ENCODE results near the gene SYNM. TPM values are rescaled to one million over a fixed set of nuclear protein-coding genes. Genes with fewer than 3 reads are reported as not detected.

SYNM gene
- total RNA-seq, 1 experiment from 2014 or later, result 2.6 TPM

DNA sequence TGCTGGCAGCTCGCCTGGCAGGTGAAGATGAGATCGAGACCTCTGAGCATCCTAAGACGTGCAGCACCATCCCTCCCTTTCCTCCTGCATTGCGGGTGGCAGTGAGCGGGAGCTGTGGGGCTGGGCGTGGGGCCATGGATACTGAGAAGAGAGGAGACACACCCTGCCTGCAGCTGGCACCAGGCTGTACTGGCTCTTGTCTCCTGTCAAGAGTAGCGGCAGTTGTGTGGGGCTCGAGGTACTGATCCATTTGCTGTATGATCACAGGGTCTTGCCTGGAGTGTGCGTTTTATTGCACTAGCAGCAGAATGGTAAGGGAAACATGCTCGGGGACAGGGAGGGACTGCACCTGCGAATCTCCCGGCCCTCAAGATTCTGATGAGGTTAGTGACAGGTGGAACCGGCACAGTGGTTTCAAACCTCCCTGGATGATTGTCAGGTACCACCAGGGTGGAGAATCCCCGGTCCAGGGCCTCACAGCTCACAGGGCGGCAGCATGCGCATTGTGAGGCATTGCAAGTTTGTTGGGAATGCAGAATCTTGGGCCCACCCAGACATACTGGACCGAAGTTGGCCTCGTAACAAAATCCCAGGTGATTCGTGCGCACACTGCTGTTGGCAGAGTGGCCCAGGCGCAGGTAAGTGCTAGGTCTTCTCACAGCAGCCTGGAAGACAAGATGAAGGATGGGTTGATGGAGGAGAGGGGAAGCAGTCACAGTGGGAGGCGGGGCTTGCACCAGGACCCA lies 14.1 kb downstream of the SYNM start:
- Histone ChIP-seq H3K27ac (ENCODE audit: low read depth, low read length, poor library complexity, severe bottlenecking) (no peak overlapping the region), H3K36me3 (ENCODE audit: insufficient read depth, low read length, poor library complexity, severe bottlenecking) (no peaks in the 10 kb centered on the region), H3K27me3 (replicated peaks; ENCODE audit: insufficient read depth, low read depth, low read length, poor library complexity) (no peaks in the 10 kb centered on the region), H3K9me3 (ENCODE audit: low read depth, low read length, poor library complexity, severe bottlenecking) (no peaks in the 10 kb centered on the region), H3K4me1 (ENCODE audit: insufficient read depth, low read length, poor library complexity, severe bottlenecking) (peaks cover 12% of the 10 kb centered on the region), H3K4me3 (ENCODE audit: low read depth, low read length, poor library complexity, severe bottlenecking) (no peak overlapping the region)
- no TSS peak for BruUV-seq (replicated peaks)
- intact Hi-C loops (cut with micrococcal nuclease; ENCODE audit: unreplicated experiment), result no loop called here
- no peak for TF ChIP-seq EZH2 (IDR thresholded peaks at IDR 0.05; ENCODE audit: borderline replicate concordance, low read depth, low read length, poor library complexity, severe bottlenecking)
- TF ChIP-seq, protein P1, sequence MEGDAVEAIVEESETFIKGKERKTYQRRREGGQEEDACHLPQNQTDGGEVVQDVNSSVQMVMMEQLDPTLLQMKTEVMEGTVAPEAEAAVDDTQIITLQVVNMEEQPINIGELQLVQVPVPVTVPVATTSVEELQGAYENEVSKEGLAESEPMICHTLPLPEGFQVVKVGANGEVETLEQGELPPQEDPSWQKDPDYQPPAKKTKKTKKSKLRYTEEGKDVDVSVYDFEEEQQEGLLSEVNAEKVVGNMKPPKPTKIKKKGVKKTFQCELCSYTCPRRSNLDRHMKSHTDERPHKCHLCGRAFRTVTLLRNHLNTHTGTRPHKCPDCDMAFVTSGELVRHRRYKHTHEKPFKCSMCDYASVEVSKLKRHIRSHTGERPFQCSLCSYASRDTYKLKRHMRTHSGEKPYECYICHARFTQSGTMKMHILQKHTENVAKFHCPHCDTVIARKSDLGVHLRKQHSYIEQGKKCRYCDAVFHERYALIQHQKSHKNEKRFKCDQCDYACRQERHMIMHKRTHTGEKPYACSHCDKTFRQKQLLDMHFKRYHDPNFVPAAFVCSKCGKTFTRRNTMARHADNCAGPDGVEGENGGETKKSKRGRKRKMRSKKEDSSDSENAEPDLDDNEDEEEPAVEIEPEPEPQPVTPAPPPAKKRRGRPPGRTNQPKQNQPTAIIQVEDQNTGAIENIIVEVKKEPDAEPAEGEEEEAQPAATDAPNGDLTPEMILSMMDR (conservative IDR thresholded peaks at IDR 0.05; ENCODE audit: low read depth, low read length), result no peak
- CTCF ChIA-PET, result no interaction called here
- no peak for DNase-seq (ENCODE audit: low spot score)
- POLR2A ChIA-PET (ENCODE audit: low non-redundant PET), result no interaction called here

DNA sequence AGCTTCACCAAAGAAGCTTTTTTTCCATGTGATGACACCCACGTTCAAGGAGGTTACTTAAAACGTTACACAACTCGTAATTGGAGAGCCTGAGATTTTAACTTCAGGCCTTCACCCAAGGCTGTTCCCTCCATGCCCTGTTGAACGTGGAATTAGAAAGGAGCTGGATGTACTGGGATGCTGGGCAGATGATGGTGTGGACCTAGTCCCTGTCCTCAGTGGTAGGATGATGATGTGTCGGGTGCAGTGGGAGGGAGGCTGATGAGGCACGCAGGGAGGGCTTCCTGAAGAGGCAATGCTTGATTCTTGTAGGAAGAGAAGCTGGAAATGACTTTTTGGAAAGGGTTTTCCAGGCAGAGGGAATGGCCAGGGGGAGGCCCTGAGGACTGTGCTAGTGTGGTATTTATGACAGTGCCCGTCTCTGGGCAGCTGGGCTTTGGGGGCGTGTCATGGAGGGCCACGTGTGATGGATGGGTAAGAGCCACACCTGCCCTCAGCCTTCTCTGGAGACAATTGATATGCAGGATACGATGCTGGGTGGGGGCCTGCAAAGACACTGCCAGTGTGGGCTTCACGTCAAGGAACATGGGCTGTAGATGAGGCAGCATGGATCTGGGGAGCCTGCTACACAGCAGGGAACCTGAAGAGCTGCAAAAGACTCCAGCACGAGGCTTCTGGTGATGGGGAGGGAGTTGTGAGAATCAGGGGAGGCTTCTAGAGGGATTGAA lies 15.3 kb downstream of the SYNM start:
- no TSS peak for BruUV-seq (replicated peaks)
- H3K27me3 ChIP-seq (replicated peaks; ENCODE audit: insufficient read depth, low read depth, low read length, poor library complexity), result no peaks in the 10 kb centered on the region
- H3K36me3 ChIP-seq (ENCODE audit: insufficient read depth, low read length, poor library complexity, severe bottlenecking), result no peaks in the 10 kb centered on the region
- intact Hi-C loops (cut with micrococcal nuclease; ENCODE audit: unreplicated experiment), result no loop called here
- TF ChIP-seq, protein P1 (conservative IDR thresholded peaks at IDR 0.05; ENCODE audit: low read depth, low read length), result no peak
- TF ChIP-seq EZH2 (IDR thresholded peaks at IDR 0.05; ENCODE audit: borderline replicate concordance, low read depth, low read length, poor library complexity, severe bottlenecking), result no peak
- H3K4me1 ChIP-seq (ENCODE audit: insufficient read depth, low read length, poor library complexity, severe bottlenecking), result peaks cover 18% of the 10 kb centered on the region
- ChIA-PET CTCF (no interaction called here), POLR2A (ENCODE audit: low non-redundant PET) (no interaction called here)
- no peaks in the 10 kb centered on the region for H3K9me3 ChIP-seq (ENCODE audit: low read depth, low read length, poor library complexity, severe bottlenecking)
- DNase-seq (ENCODE audit: low spot score), result no peak
- H3K27ac ChIP-seq (ENCODE audit: low read depth, low read length, poor library complexity, severe bottlenecking), result no peak overlapping the region
- no peak overlapping the region for H3K4me3 ChIP-seq (ENCODE audit: low read depth, low read length, poor library complexity, severe bottlenecking)

- CTCF ChIA-PET, result no interaction called here
- H3K27ac ChIP-seq (ENCODE audit: low read depth, low read length, poor library complexity, severe bottlenecking), result no peak overlapping the region
- BruUV-seq (replicated peaks), result no TSS peak
- H3K4me3 ChIP-seq (ENCODE audit: low read depth, low read length, poor library complexity, severe bottlenecking), result no peak overlapping the region
- H3K27me3 ChIP-seq (replicated peaks; ENCODE audit: insufficient read depth, low read depth, low read length, poor library complexity), result no peaks in the 10 kb centered on the region
- POLR2A ChIA-PET (ENCODE audit: low non-redundant PET), result no interaction called here
- peaks cover 18% of the 10 kb centered on the region for H3K4me1 ChIP-seq (ENCODE audit: insufficient read depth, low read length, poor library complexity, severe bottlenecking)
- H3K9me3 ChIP-seq (ENCODE audit: low read depth, low read length, poor library complexity, severe bottlenecking), result no peaks in the 10 kb centered on the region
- no peak for DNase-seq (ENCODE audit: low spot score)
- TF ChIP-seq, protein P1 (conservative IDR thresholded peaks at IDR 0.05; ENCODE audit: low read depth, low read length), result no peak
- TF ChIP-seq EZH2 (IDR thresholded peaks at IDR 0.05; ENCODE audit: borderline replicate concordance, low read depth, low read length, poor library complexity, severe bottlenecking), result no peak
- intact Hi-C loops (cut with micrococcal nuclease; ENCODE audit: unreplicated experiment), result no loop called here
- no peaks in the 10 kb centered on the region for H3K36me3 ChIP-seq (ENCODE audit: insufficient read depth, low read length, poor library complexity, severe bottlenecking)
These were observed 16.3 kb downstream of the SYNM start for GRCh38 chr15:99121207-99121606.

Data from A673 (cell line).